CD4-positive, alpha-beta T cell treated with Interleukin-15 for 4 hours (primary cell): Measurements from ENCODE around the gene RPS6KA5.

ENCODE experiments used
- DNase-seq: peaks from one replicate; pipeline ENCODE4 v3.0.0-alpha.2; 2020; ENCODE audit warnings: low spot score

The RPS6KA5 gene

GRCh38 chr14:90938615-90939014 is 121.8 kb downstream of the RPS6KA5 start:
- DNase-seq, result no peak

- no peak for DNase-seq
Measured at GRCh38 chr14:90936757-90937440, 123.5 kb downstream of the RPS6KA5 start.

- DNase-seq, result no peak
Measured at GRCh38 chr14:90924621-90925340, 135.7 kb downstream of the RPS6KA5 start.

GRCh38 chr14:90922141-90922540 is 138.3 kb downstream of the RPS6KA5 start:
- no peak for DNase-seq

- no peak for DNase-seq
Measured at GRCh38 chr14:90911121-90911520, 149.3 kb downstream of the RPS6KA5 start.

- no peak for DNase-seq
Measured at GRCh38 chr14:90907178-90907577, 153.3 kb downstream of the RPS6KA5 start.

GRCh38 chr14:90905531-90905930 is 154.9 kb downstream of the RPS6KA5 start:
- DNase-seq, result no peak

- peak; percentile 73 for DNase-seq
Measured at GRCh38 chr14:90903101-90903500, 157.3 kb downstream of the RPS6KA5 start.

GRCh38 chr14:90900476-90901083 is 159.9 kb downstream of the RPS6KA5 start:
- DNase-seq, result no peak

GRCh38 chr14:90897022-90897421 is 163.4 kb downstream of the RPS6KA5 start:
- no peak for DNase-seq

GRCh38 chr14:90894241-90894640 is 166.2 kb downstream of the RPS6KA5 start:
- no peak for DNase-seq

GRCh38 chr14:90893510-90893909 is 166.9 kb downstream of the RPS6KA5 start:
- no peak for DNase-seq

GRCh38 chr14:90892970-90893369 is 167.5 kb downstream of the RPS6KA5 start:
- no peak for DNase-seq

GRCh38 chr14:90891326-90891725 is 169.1 kb downstream of the RPS6KA5 start:
- DNase-seq, result no peak

GRCh38 chr14:90890322-90891020 is 170.0 kb downstream of the RPS6KA5 start:
- no peak for DNase-seq

- DNase-seq, result no peak
Measured at GRCh38 chr14:90886297-90886815, 174.1 kb downstream of the RPS6KA5 start.

GRCh38 chr14:90883782-90884181 is 176.7 kb downstream of the RPS6KA5 start:
- no peak for DNase-seq

GRCh38 chr14:90883197-90883596 is 177.2 kb downstream of the RPS6KA5 start:
- no peak for DNase-seq

GRCh38 chr14:90880282-90880681 is 180.2 kb downstream of the RPS6KA5 start:
- DNase-seq, result no peak

- no peak for DNase-seq
Measured at GRCh38 chr14:90874599-90874998, 185.8 kb downstream of the RPS6KA5 start.

GRCh38 chr14:90871605-90872233 is 188.7 kb downstream of the RPS6KA5 start:
- no peak for DNase-seq
